ENCODE measurements around the gene GNB1L.

The GNB1L gene

DNA sequence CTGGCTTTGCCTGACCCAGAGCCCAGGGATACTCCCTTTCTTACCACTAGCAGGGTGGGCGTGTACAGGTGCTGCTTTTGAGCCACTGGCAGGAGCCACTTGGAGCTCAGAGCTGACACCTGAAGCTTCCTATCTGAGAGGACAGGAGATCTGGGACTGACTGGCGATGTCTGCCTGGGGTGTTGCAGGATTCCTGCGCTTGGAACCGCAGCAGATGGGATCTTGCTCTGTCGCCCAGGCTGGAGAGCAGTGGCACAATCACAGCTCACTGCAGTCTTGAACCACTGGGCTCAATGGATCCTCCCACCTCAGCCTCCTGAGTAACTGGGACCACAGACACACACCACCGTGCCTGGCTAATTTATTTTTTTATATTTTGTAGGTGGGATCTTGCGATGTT is 113.6 kb downstream of the GNB1L start:
- H3K4me3 ChIP-seq (replicated peaks in 1 of 2; ENCODE audit: low read depth in 2 of 2, low read length in 2 of 2), result no peak overlapping the region
- TF ChIP-seq, protein P1, sequence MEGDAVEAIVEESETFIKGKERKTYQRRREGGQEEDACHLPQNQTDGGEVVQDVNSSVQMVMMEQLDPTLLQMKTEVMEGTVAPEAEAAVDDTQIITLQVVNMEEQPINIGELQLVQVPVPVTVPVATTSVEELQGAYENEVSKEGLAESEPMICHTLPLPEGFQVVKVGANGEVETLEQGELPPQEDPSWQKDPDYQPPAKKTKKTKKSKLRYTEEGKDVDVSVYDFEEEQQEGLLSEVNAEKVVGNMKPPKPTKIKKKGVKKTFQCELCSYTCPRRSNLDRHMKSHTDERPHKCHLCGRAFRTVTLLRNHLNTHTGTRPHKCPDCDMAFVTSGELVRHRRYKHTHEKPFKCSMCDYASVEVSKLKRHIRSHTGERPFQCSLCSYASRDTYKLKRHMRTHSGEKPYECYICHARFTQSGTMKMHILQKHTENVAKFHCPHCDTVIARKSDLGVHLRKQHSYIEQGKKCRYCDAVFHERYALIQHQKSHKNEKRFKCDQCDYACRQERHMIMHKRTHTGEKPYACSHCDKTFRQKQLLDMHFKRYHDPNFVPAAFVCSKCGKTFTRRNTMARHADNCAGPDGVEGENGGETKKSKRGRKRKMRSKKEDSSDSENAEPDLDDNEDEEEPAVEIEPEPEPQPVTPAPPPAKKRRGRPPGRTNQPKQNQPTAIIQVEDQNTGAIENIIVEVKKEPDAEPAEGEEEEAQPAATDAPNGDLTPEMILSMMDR (IDR thresholded peaks at IDR 0.05; ENCODE audit: low read depth, low read length), result no peak
- no peak for DNase-seq (ENCODE audit: low read depth in 2 of 2)

DNA sequence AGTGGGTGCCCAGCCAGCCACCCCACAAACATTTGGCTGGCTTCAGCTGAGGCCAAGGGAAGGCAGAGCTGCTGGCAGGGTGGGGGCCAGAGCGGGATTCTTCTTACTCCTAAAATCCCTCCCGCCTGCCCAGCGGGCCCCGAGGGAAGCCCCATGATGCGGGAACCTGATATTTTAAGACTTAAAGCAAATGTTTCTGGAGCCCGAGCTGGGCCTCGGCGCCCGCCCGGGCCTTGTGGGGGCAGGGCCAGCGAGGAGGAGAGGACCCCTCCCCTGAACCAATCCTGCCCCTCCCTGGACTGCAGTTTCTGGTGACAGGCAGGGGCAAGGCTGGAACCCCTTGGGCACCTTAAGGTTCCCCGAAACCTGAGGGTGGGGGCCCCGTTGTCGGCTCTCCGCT is 114.1 kb downstream of the GNB1L start:
- H3K4me3 ChIP-seq (replicated peaks in 1 of 2; ENCODE audit: low read depth in 2 of 2, low read length in 2 of 2), result no peak overlapping the region
- DNase-seq (ENCODE audit: low read depth in 2 of 2), result no peak
- TF ChIP-seq, protein P1 (IDR thresholded peaks at IDR 0.05; ENCODE audit: low read depth, low read length), result no peak

DNA sequence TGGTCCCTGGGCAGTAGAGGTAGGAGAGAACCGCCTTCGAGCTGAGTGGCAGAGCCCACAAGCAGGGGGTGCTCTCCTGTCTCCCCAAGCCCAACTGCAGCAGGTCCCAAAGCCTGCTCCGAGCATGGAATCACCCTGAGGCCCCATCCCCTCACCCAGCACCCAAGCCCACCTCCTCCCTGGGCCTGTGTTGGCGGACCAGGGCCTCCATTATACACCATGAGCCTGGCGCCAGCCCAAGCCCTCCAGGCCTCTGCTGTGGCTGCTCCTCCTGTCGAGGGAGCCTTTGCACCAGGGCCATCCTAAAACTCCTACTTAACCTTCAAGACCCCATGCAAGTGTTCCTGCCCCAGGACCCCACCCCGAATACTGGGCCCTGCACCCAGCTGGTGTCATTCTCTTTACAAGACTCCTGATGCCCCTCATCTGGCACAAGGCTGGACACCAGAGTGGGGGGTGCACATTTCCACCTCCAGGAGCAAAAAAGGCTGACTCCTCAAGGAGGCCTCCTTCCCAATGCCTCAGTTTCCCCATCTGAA is 114.7 kb downstream of the GNB1L start:
- DNase-seq (ENCODE audit: low read depth in 2 of 2), result no peak
- no peak overlapping the region for H3K4me3 ChIP-seq (replicated peaks in 1 of 2; ENCODE audit: low read depth in 2 of 2, low read length in 2 of 2)
- TF ChIP-seq, protein P1 (IDR thresholded peaks at IDR 0.05; ENCODE audit: low read depth, low read length), result no peak

DNA sequence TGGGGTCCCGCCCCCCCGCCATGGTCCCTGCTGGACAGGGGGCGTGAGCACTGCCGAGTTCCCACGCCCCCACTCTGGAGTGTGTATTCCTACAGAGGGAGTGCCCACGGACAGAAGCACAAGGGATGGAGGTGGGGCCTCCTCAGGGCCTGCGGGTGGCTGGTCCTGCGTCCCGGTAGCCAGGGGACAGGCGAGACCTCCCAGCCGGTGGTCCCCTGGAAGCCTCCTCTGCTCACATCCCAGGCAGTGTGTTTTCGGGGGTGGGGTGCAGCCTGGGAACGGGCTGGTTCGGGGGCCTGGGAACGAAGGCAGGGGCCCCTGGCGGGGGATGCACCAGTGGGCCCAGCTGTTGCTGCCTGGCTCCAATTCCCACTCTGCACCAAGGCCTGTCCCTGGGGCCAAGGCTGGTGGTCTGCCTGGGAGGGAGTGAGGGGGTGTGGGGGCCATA is 115.2 kb downstream of the GNB1L start:
- TF ChIP-seq, protein P1 (IDR thresholded peaks at IDR 0.05; ENCODE audit: low read depth, low read length), result no peak
- no peak for DNase-seq (ENCODE audit: low read depth in 2 of 2)

DNA sequence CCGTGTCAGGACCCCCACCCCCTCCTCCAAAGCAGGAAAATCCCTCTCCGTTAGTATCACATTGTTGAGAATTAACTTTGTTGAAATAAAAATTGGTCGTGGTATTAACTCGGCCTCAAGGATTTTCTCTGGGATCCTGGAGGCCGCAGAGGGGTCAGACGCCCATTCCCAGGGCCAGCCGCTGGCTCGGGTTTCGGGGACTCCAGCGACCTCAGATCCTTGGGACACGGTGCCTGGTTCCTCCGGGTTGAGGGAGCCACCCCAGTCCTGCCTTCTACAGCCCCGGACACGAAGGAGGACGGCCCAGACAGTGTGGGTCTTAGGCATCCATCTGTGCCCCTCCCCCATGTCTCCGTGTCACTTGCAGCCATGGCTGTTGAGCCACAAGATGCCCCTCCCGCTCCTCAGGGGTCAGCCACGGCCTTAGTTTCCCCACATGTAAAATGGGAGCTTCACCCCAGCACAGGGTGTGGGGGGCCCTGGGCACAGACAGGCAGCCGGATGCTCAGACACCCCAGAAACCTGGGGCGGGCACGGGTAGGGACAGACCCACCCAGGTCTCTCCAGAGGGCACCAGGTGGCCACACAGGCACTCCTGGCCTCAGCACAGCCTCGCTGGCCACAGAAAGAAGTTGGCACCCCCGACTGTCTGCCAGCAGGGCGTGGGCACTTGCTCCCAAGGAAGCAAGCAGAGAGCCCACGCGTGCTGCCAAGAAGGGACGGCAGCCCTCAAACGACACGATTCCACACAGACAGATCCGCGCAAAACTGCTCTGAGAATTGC is 115.8 kb downstream of the GNB1L start:
- DNase-seq (ENCODE audit: low read depth in 2 of 2), result no peak
- no peak overlapping the region for H3K4me3 ChIP-seq (replicated peaks in 1 of 2; ENCODE audit: low read depth in 2 of 2, low read length in 2 of 2)
- TF ChIP-seq, protein P1 (IDR thresholded peaks at IDR 0.05; ENCODE audit: low read depth, low read length), result no peak

More for the DNA sequence above, 115.2 kb downstream of the GNB1L start:
- no peak overlapping the region for H3K4me3 ChIP-seq (replicated peaks in 1 of 2; ENCODE audit: low read depth in 2 of 2, low read length in 2 of 2)

DNA sequence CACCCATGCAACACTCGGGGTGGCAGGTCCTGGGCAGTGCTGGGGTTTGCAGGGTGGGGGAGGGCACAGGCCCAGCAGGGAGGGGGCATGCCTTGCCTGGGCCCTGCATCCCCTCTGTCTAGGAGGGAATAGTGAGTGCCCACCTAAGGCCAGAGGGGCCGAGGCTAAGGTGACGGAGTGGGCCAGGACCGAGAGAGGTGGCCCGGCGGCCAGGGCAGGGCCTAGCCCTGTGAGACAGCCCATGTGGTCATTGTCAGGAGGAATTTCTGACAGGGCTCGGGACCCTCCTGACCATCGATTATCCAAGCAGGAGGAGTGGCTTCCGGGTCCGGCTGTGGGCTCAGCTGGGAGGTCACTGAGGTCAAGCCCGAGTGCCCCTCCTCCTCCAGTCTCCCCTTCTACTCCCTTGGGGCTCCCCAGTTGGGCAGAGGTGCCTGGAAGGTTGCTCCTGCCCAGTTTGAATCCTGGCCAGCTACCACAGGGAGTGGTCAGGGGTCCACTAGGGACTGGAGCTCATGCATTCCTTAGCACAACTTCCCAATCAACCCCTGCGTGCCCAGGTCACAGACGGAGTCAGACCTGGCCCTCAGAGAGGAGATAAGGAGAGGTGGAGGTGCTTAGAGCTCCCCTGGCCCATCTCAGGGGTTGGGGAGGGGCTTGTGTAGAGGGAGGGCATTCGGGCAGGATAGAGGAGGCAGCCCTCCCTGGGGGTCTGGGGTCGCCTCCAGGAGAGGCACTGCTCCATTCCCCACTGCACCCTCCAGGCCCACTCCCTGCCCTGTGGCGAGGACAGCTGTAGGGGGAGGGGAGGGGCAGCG is 116.6 kb downstream of the GNB1L start:
- TF ChIP-seq, protein P1 (IDR thresholded peaks at IDR 0.05; ENCODE audit: low read depth, low read length), result no peak
- DNase-seq (ENCODE audit: low read depth in 2 of 2), result no peak
- H3K4me3 ChIP-seq (replicated peaks in 1 of 2; ENCODE audit: low read depth in 2 of 2, low read length in 2 of 2), result no peak overlapping the region

All from cardiac fibroblast (primary cell).